Pulmonary artery endothelial cell (primary cell): ENCODE measurements around the gene RPRML. TPM values are rescaled to one million over a fixed set of nuclear protein-coding genes. Genes with fewer than 3 reads are reported as not detected.
"Not testable (repeated sequence)": the region's sequence is repeated elsewhere in the genome, so short reads cannot be mapped to it uniquely, and the experiment has no call there.

Experiments used
- DNase-seq: peaks from one replicate; pipeline ENCODE4 v3.0.0-alpha.2; 2011; ENCODE audit warnings: low read depth, low spot score
- total RNA-seq: library from RNA; depleted of rRNA; stranded (reverse); fragments of >200 nt; gene quantifications from 2 replicates; pipeline ENCODE4 v1.2.3, GENCODE V29; 2014

The RPRML gene
- total RNA-seq = 0.07 and 0.21 TPM in 2 replicates

GRCh38 chr17:46979147-46979863 is at the start of gene RPRML:
Gene RPRML (minus strand): TSS chr17:46979253. CDS start chr17:46979007, 246 bp downstream.
- no peak for DNase-seq

GRCh38 chr17:47016966-47017365 is 37.9 kb upstream of the RPRML start:
- not testable (repeated sequence) for DNase-seq

- no peak for DNase-seq
Observed at GRCh38 chr17:47013341-47013740, 34.3 kb upstream of the RPRML start.

- DNase-seq = no peak
Observed at GRCh38 chr17:47012457-47012856, 33.4 kb upstream of the RPRML start.

- no peak for DNase-seq
Observed at GRCh38 chr17:47009759-47010594, 30.9 kb upstream of the RPRML start.

GRCh38 chr17:47004906-47005305 is 25.9 kb upstream of the RPRML start:
- no peak for DNase-seq

GRCh38 chr17:47003864-47004263 is 24.8 kb upstream of the RPRML start:
- not testable (repeated sequence) for DNase-seq

GRCh38 chr17:46995841-46996571 is 17.0 kb upstream of the RPRML start:
- peak; percentile 71 for DNase-seq

GRCh38 chr17:46994993-46995392 is 15.9 kb upstream of the RPRML start:
- DNase-seq = no peak

- DNase-seq = no peak
Observed at GRCh38 chr17:46991617-46992016, 12.6 kb upstream of the RPRML start.

GRCh38 chr17:46989637-46990431 is 10.8 kb upstream of the RPRML start:
- no peak for DNase-seq

- DNase-seq = not testable (repeated sequence)
Observed at GRCh38 chr17:46987927-46988326, 8.9 kb upstream of the RPRML start.

- no peak for DNase-seq
Observed at GRCh38 chr17:46986366-46986765, 7.3 kb upstream of the RPRML start.

- peak; percentile 24 for DNase-seq
Observed at GRCh38 chr17:46984892-46985291, 5.8 kb upstream of the RPRML start.

GRCh38 chr17:46984341-46984740 is 5.3 kb upstream of the RPRML start:
- DNase-seq = no peak

- DNase-seq = no peak
Observed at GRCh38 chr17:46983782-46984181, 4.7 kb upstream of the RPRML start.

GRCh38 chr17:46982577-46982976 is 3.5 kb upstream of the RPRML start:
- no peak for DNase-seq

GRCh38 chr17:46978489-46979146 is 435 bp downstream of the RPRML start:
- no peak for DNase-seq

GRCh38 chr17:46977750-46978488 is 1.1 kb downstream of the RPRML start:
- DNase-seq = no peak

GRCh38 chr17:46977348-46977747 is 1.7 kb downstream of the RPRML start:
- DNase-seq = no peak
